Nephron (organoid): Measurements from ENCODE around the gene ALDH9A1.
A peak's percentile ranks its signal among the peaks of the same experiment; 100 is the strongest.
"Not testable (repeated sequence)": the region's sequence is repeated elsewhere in the genome, so short reads cannot be mapped to it uniquely, and the experiment has no call there.

ENCODE experiments used
- H3K27ac Mint-ChIP-seq, 3 experiments: 2 replicates each; pipeline ENCODE4 v1.8.0; 2020; ENCODE audit warnings: mixed read lengths in 3 of 3, mild to moderate bottlenecking in 2 of 3, moderate library complexity in 1 of 3
- H3K27me3 Mint-ChIP-seq: 2 replicates; pipeline ENCODE4 v1.8.0; 2021; ENCODE audit warnings: low read depth, mild to moderate bottlenecking, moderate library complexity, mixed read lengths
- H3K36me3 Mint-ChIP-seq: 2 replicates; pipeline ENCODE4 v1.8.0; 2020; ENCODE audit warnings: low read depth, mixed read lengths
- H3K4me1 Mint-ChIP-seq: 2 replicates; pipeline ENCODE4 v1.8.0; 2020; ENCODE audit warnings: mixed read lengths
- H3K4me3 Mint-ChIP-seq, 3 experiments: 2 replicates each; pipeline ENCODE4 v1.8.0; 2020; ENCODE audit warnings: mild to moderate bottlenecking in 3 of 3, mixed read lengths in 3 of 3, moderate library complexity in 2 of 3
- H3K9me3 Mint-ChIP-seq: 2 replicates; pipeline ENCODE4 v1.8.0; 2020; ENCODE audit warnings: mixed read lengths
- TF ChIP-seq, protein P1 (sequence below), 3 experiments: fragments of 200-600 bp; sonication (generic); IDR thresholded peaks; one replicate each; pipeline ENCODE4 v1.5.0; 2021; ENCODE audit warnings: antibody characterized with exemption in 3 of 3; ENCODE audit not compliant: unreplicated experiment in 3 of 3

Gene ALDH9A1

DNA sequence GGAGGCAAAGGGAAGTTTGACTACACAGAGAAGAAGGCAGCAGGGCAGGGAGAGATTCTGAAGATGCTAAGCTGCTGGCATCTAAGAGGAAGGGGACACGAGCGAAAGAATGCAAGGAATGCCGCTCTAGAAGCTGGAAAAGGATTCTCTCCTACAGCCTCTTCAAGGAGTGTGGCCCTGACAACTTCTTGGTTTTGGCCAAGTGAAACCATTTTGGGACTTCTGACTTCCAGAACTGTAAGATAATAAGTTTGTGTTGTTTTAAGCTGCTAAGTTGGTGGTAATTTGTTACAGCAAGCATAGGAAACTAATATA, 38.8 kb downstream of the ALDH9A1 start:
- TF ChIP-seq, protein P1, sequence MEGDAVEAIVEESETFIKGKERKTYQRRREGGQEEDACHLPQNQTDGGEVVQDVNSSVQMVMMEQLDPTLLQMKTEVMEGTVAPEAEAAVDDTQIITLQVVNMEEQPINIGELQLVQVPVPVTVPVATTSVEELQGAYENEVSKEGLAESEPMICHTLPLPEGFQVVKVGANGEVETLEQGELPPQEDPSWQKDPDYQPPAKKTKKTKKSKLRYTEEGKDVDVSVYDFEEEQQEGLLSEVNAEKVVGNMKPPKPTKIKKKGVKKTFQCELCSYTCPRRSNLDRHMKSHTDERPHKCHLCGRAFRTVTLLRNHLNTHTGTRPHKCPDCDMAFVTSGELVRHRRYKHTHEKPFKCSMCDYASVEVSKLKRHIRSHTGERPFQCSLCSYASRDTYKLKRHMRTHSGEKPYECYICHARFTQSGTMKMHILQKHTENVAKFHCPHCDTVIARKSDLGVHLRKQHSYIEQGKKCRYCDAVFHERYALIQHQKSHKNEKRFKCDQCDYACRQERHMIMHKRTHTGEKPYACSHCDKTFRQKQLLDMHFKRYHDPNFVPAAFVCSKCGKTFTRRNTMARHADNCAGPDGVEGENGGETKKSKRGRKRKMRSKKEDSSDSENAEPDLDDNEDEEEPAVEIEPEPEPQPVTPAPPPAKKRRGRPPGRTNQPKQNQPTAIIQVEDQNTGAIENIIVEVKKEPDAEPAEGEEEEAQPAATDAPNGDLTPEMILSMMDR (IDR thresholded peaks at IDR 0.05; ENCODE audit: unreplicated experiment in 3 of 3), result no peak
- H3K27me3 Mint-ChIP-seq, result no peaks in the 10 kb centered on the region
- H3K36me3 Mint-ChIP-seq, result peaks cover 50% of the 10 kb centered on the region
- H3K4me1 Mint-ChIP-seq, result no peaks in the 10 kb centered on the region
- H3K27ac Mint-ChIP-seq, result no peak overlapping the region
- H3K9me3 Mint-ChIP-seq, result no peaks in the 10 kb centered on the region
- H3K4me3 Mint-ChIP-seq, result no peak overlapping the region

DNA sequence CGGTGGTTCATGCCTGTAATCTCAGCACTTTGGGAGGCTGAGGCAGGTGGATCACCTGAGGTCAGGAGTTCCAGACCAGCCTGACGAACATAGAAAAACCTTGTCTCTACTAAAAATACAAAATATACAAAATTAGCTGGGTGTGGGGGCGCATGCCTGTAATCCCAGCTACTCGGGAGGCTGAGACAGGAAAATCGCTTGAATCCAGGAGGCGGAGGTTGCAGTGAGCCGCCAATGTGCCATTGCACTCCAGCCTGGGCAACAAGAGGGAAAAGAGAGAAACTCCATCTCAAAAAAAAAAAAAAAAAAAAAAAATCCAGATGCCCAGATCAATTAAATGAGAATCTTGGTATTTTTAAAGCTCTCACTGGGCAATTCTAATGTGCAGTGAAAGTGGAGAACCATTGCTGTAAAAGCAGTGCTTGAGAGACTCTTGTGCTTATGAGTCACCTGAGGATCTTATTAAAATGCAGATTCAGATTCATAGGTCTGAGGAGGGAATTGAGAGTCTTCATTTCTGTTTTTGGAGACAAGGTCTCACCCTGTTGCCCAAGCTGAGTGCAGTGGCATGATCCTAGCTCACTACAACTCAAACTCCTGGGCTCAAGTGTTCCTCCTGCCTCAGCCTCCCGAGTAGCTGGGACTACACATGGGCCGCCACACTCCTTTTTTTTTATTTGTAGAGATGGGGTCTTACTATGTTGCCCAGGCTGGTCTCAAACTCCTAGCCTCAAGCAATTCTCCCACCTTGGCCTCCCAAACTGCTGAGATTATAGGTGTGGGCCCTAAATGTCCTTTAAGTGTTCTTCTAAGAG, 39.4 kb downstream of the ALDH9A1 start:
- peaks cover 48% of the 10 kb centered on the region for H3K36me3 Mint-ChIP-seq
- not testable (repeated sequence) for H3K4me1 Mint-ChIP-seq, H3K27ac Mint-ChIP-seq, H3K9me3 Mint-ChIP-seq, H3K4me3 Mint-ChIP-seq, H3K27me3 Mint-ChIP-seq

DNA sequence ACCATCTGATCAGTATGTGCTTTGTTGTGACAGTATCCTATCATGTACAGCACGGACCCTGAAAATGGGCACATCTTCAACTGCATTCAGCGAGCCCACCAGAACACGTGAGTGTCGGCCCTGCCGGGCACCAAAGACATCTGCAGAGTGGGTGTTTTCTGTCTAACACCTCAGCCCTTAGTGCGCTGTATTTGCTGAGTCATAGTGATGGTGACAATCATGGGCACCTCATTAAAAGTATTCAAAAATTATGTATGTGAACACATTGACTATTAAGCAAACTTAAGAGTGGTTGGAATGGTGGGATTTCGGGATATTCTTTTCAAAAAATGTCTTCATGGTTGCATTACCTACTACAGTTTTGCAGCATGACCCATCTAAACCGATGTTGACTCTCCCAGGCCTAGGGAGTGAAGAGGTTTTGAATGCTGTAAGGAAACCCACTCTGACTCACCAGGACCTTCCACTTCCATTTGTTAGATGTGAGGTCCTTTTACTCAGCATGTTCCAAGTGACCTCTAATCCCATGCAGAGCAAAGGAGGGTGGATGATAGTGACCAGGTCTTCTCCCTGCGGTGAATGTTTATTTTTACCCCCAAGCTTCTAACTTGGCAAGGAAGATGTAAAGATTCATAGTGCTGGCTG, 47.3 kb downstream of the ALDH9A1 start:
- H3K36me3 Mint-ChIP-seq, result peaks cover 33% of the 10 kb centered on the region

DNA sequence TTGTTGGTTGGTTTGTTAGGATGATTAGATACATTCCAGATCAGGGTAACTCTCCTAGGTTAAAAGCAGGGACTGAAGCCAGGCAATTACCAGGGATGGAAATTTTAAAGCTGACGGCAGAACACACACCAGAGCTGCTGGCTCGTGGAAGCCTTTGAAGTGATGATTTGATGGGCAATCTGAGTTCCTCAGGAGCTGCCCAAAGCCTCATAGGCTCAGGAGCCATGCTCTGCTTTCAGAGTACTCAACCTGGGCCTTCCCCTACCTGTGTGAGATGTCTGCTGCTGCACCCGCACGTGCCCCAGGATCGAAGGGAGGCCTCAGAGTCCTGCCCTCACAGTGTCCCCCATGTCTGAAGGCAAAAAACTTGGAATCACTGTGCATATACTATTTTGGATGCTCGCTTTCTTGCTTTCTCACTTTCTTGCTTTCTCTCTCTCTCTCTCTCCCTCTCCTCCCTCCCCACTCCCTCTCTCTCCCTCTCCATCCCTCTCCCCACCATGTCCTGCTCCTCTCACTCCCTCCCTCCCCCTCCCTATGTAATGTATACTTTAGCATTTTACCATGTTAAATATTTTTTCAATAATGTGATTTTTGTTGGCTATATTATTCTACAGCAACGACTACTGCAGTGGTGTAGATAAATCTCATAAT, 49.3 kb downstream of the ALDH9A1 start:
- Mint-ChIP-seq H3K4me3 (no peak overlapping the region), H3K9me3 (no peaks in the 10 kb centered on the region), H3K27ac (peak overlapping the region in 1 of 3 experiments; percentile 37), H3K4me1 (peaks cover 5% of the 10 kb centered on the region), H3K36me3 (peaks cover 28% of the 10 kb centered on the region), H3K27me3 (no peaks in the 10 kb centered on the region)
- TF ChIP-seq, protein P1 (IDR thresholded peaks at IDR 0.05; ENCODE audit: unreplicated experiment in 3 of 3), result no peak

More for the DNA sequence above, 47.3 kb downstream of the ALDH9A1 start:
- no peaks in the 10 kb centered on the region for H3K9me3 Mint-ChIP-seq
- TF ChIP-seq, protein P1 (IDR thresholded peaks at IDR 0.05; ENCODE audit: unreplicated experiment in 3 of 3), result no peak
- H3K27me3 Mint-ChIP-seq, result no peaks in the 10 kb centered on the region
- peaks cover 5% of the 10 kb centered on the region for H3K4me1 Mint-ChIP-seq
- no peak overlapping the region for H3K27ac Mint-ChIP-seq
- H3K4me3 Mint-ChIP-seq, result no peak overlapping the region

DNA sequence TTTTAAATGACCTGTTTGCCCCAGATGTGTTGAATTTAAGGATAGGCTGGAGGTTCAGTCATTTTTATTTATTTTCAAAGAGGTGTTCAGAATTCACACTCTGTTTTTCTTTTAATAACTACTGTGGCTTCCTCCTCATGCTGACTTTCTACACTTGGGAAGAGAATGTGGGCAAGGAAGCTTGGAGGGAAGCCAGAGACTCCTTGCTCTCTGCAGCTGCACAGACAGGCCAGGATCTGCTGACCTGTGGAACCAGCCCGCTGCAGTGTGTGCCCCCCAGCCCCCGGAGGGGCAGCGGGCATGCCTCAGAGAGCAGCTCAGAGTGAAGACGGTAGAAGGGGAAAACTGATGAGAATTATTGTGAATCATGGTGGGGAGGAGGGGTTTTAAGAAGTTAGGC, 50.4 kb downstream of the ALDH9A1 start:
- Mint-ChIP-seq H3K36me3 (peaks cover 18% of the 10 kb centered on the region), H3K27me3 (no peaks in the 10 kb centered on the region), H3K27ac (peak overlapping the region in 2 of 3 experiments; percentile 63 to 83), H3K4me1 (peaks cover 5% of the 10 kb centered on the region), H3K4me3 (peak overlapping the region in 1 of 3 experiments; percentile 64), H3K9me3 (no peaks in the 10 kb centered on the region)
- TF ChIP-seq, protein P1 (IDR thresholded peaks at IDR 0.05; ENCODE audit: unreplicated experiment in 3 of 3), result no peak

DNA sequence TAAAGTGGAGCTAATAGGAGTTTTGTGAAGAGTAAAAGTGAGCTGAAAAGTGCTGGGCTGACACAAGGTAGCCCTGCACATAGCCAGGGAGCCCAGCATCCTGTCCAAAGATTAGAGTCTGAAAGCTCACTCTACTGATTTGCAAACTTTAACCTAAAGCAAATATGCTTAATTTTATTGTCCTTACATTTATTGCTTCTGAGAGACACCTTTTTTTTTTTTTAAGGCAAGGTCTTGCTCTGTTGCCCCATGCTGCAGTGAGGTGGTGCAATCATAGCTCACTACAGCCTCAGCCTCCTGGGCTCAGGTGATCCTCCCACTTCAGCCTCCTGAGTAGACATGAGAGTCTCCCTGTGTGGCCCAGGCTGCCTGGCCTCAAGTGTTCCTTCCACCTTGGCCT, 50.8 kb downstream of the ALDH9A1 start:
- no peaks in the 10 kb centered on the region for H3K27me3 Mint-ChIP-seq
- no peak overlapping the region for H3K27ac Mint-ChIP-seq
- no peaks in the 10 kb centered on the region for H3K9me3 Mint-ChIP-seq
- H3K36me3 Mint-ChIP-seq, result peaks cover 17% of the 10 kb centered on the region
- no peak overlapping the region for H3K4me3 Mint-ChIP-seq
- TF ChIP-seq, protein P1 (IDR thresholded peaks at IDR 0.05; ENCODE audit: unreplicated experiment in 3 of 3), result no peak
- peaks cover 5% of the 10 kb centered on the region for H3K4me1 Mint-ChIP-seq
